HepG2 (cell line): ENCODE data around the gene EFS.

Experiments used
- ARID3A ChIP-seq: IDR thresholded peaks from 2 replicates; pipeline ENCODE4 v1.6.1; 2012; ENCODE audit warnings: low read depth, low read length, improper control_type of control experiment
- CENPBD1 ChIP-seq: sonication (generic); formaldehyde crosslinking; IDR thresholded peaks from 2 replicates; pipeline ENCODE4 v1.8.0; 2022; ENCODE audit warnings: missing genetic modification reagents, low read depth, mild to moderate bottlenecking, borderline replicate concordance
- CTCF ChIP-seq: sonication (generic); formaldehyde crosslinking; IDR thresholded peaks from 2 replicates; pipeline ENCODE4 v1.5.0; 2020; ENCODE audit warnings: mild to moderate bottlenecking, missing genetic modification reagents, moderate library complexity
- EP300 ChIP-seq, 3 experiments: sonication (generic) in 1 of 3; formaldehyde crosslinking in 1 of 3; IDR thresholded peaks; 2 replicates each; pipeline versions ENCODE4 v1.5.1 to v1.6.1; 2011 to 2020; ENCODE audit warnings: low read depth in 2 of 3, low read length in 2 of 3, borderline replicate concordance in 1 of 3, improper control_type of control experiment in 1 of 3, mild to moderate bottlenecking in 1 of 3, missing genetic modification reagents in 1 of 3, moderate library complexity in 1 of 3
- JUND ChIP-seq: sonication (generic); formaldehyde crosslinking; IDR thresholded peaks from 2 replicates; pipeline ENCODE4 v1.8.0; 2022; ENCODE audit warnings: mild to moderate bottlenecking, missing genetic modification reagents
- SMAD1 ChIP-seq: sonication (generic); formaldehyde crosslinking; IDR thresholded peaks from 2 replicates; pipeline ENCODE4 v1.4.0; 2020; ENCODE audit warnings: missing genetic modification reagents, low read depth, mild to moderate bottlenecking, borderline replicate concordance
- TRIM24 ChIP-seq: sonication (generic); formaldehyde crosslinking; IDR thresholded peaks from 2 replicates; pipeline ENCODE4 v1.8.0; 2022; ENCODE audit warnings: mild to moderate bottlenecking, missing genetic modification reagents
- ZHX1 ChIP-seq: sonication (generic); formaldehyde crosslinking; IDR thresholded peaks from 2 replicates; pipeline ENCODE4 v1.8.1; 2022; ENCODE audit warnings: low read depth, mild to moderate bottlenecking, missing genetic modification reagents
- ZNF407 ChIP-seq: sonication (generic); formaldehyde crosslinking; IDR thresholded peaks from one replicate; pipeline ENCODE4 v1.5.1; 2020; ENCODE audit warnings: mild to moderate bottlenecking, missing genetic modification reagents; ENCODE audit errors: not compliant biosample characterization
- ZNF605 ChIP-seq: sonication (generic); formaldehyde crosslinking; IDR thresholded peaks from 2 replicates; pipeline ENCODE4 v1.8.0; 2022; ENCODE audit warnings: mild to moderate bottlenecking, missing genetic modification reagents
- ZNF615 ChIP-seq: sonication (generic); formaldehyde crosslinking; IDR thresholded peaks from 2 replicates; pipeline ENCODE4 v1.5.0; 2020; ENCODE audit warnings: mild to moderate bottlenecking, missing genetic modification reagents, borderline replicate concordance
- ZSCAN9 ChIP-seq: IDR thresholded peaks from 2 replicates; pipeline ENCODE4 v1.6.1; 2016; ENCODE audit warnings: borderline replicate concordance

GRCh38 chr14:23370221-23370620, 5.2 kb upstream of the EFS start:
- TF ChIP-seq ZNF615 = no peak
- TF ChIP-seq CENPBD1 (CRISPR knock-in tag) = no peak
- TF ChIP-seq ARID3A = no peak
- TF ChIP-seq SMAD1 (CRISPR knock-in tag) = no peak
- TF ChIP-seq ZHX1 (CRISPR knock-in tag) = no peak
- TF ChIP-seq EP300 (IDR thresholded peaks at IDR 0.05; ENCODE audit: low read depth in 2 of 2, low read length in 2 of 2) = no peak
- TF ChIP-seq EP300 (CRISPR knock-in tag; IDR thresholded peaks at IDR 0.05; ENCODE audit: borderline replicate concordance) = no peak
- no peak for TF ChIP-seq CTCF (CRISPR knock-in tag)
- no peak for TF ChIP-seq ZSCAN9
- no peak for TF ChIP-seq ZNF605 (CRISPR knock-in tag)
- TF ChIP-seq JUND (CRISPR knock-in tag) = no peak
- TF ChIP-seq TRIM24 (CRISPR knock-in tag) = no peak
- TF ChIP-seq ZNF407 (CRISPR knock-in tag) = no peak
